Spleen (tissue), 7 donors: ENCODE measurements around the gene TDRD3.

ENCODE experiments used
- POLR2AphosphoS5 ChIP-seq, 3 donors: sonication (generic); formaldehyde crosslinking; IDR thresholded peaks; one replicate each; pipeline ENCODE4 v1.5.1; 2017; ENCODE audit warnings: antibody characterized with exemption in 3 of 3
- TF ChIP-seq, protein P1 (sequence below), 11 experiments: fragments of 200-600 bp in 7 of 11; fragments of 450-650 bp in 4 of 11; sonication (generic) in 4 of 11; IDR thresholded peaks in 8 of 11; conservative IDR thresholded peaks in 3 of 11; 1 replicate in 7 of 11; 2 replicates in 4 of 11; pipeline versions ENCODE4 v1.4.0 to v1.8.0; 2016 to 2021; ENCODE audit warnings: antibody characterized with exemption in 11 of 11, inconsistent platforms in 4 of 11, mild to moderate bottlenecking in 1 of 11
- donor health status: DM: no; HTN: no; CAD: no; lungs with moderate emphysema.
- donor health status: DM: no; HTN: no; CAD: no.
- donor health status: DM: no; HTN: no; CAD: no.

DNA sequence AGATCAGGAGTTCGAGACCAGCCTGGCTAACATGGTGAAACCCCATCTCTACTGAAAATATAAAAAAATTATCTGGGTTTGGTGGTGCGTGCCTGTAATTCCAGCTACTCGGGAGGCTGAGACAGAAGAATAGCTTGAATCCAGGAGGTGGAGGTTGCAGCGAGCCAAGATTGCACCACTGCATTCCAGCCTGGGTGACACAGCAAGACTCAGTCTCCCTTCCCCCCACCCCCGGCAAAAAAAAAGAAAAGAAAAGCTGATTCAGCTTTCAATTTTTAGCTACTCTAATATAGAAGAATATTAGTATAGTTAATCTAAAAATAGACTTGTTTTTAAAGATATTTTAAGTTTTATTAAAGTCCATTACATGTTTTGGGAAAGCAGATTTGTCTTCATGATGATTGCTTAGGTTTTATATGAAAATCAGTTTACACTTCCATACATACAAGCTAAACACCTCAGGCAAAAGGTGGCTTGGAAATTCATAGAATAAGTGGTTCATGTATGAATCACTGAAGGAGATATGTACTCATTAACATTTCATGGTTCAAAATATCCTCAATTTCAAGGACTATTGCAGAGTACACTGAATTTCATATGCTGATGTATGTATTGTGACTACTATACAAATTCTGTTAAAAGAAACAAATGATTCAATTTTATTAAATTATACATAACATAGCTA, 165.2 kb downstream of the TDRD3 start:
- no peak for TF ChIP-seq POLR2AphosphoS5 (IDR thresholded peaks at IDR 0.05)
- TF ChIP-seq, protein P1, sequence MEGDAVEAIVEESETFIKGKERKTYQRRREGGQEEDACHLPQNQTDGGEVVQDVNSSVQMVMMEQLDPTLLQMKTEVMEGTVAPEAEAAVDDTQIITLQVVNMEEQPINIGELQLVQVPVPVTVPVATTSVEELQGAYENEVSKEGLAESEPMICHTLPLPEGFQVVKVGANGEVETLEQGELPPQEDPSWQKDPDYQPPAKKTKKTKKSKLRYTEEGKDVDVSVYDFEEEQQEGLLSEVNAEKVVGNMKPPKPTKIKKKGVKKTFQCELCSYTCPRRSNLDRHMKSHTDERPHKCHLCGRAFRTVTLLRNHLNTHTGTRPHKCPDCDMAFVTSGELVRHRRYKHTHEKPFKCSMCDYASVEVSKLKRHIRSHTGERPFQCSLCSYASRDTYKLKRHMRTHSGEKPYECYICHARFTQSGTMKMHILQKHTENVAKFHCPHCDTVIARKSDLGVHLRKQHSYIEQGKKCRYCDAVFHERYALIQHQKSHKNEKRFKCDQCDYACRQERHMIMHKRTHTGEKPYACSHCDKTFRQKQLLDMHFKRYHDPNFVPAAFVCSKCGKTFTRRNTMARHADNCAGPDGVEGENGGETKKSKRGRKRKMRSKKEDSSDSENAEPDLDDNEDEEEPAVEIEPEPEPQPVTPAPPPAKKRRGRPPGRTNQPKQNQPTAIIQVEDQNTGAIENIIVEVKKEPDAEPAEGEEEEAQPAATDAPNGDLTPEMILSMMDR (IDR thresholded peaks at IDR 0.05 in 8 of 11, conservative IDR thresholded peaks at IDR 0.05 in 3 of 11), result no peak
